ENCODE results near the gene FXYD2. TPM values are rescaled to one million over a fixed set of nuclear protein-coding genes. Genes with fewer than 3 reads are reported as not detected.

The FXYD2 gene
- total RNA-seq, 1 experiment from 2014 or later: 0.39 TPM

DNA sequence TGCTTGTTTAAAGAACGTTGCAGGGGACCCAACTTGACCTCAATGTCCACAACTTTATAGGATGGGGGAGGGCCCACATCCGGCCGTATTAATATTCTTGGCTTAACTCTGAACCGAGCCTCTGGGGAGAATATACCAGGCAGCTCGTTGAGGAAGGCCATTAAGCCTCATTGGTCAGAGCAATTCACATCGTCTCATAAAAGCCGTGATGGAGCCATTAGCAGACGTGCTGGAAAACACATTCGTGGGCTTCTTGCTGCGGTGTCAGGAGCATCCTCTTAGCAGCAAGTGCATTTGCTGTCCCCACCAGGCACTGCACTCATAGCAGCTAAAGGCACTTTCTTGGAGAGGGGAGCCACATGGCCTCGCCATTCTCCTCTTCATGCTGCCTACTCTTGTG lies 42.4 kb downstream of the FXYD2 start:
- H3K36me3 ChIP-seq (ENCODE audit: control insufficient read depth, insufficient read depth, low read length): no peaks in the 10 kb centered on the region
- H3K4me1 ChIP-seq (ENCODE audit: control insufficient read depth, insufficient read depth, low read length): 0 out of 2 replicates have a peak, but pooled peaks cover 4% of the 10 kb centered on the region
- no peaks in the 10 kb centered on the region for H3K9me3 ChIP-seq (ENCODE audit: control insufficient read depth, insufficient read depth, low read depth, low read length)
- DNase-seq (ENCODE audit: low read depth, low spot score) (no peak), ATAC-seq (no peak)
- TF ChIP-seq SIN3A (IDR thresholded peaks at IDR 0.05; ENCODE audit: borderline replicate concordance, insufficient read depth, low read depth, low read length): no peak
- no peak for TF ChIP-seq POLR2AphosphoS5 (IDR thresholded peaks at IDR 0.05; ENCODE audit: low read depth, low read length)
- TF ChIP-seq TCF7L2 (IDR thresholded peaks at IDR 0.05; ENCODE audit: low read depth, low read length): no peak
- TF ChIP-seq REST (IDR thresholded peaks at IDR 0.05; ENCODE audit: insufficient read depth in 1 of 2, low read depth in 2 of 2, low read length in 1 of 2): no peak
- TF ChIP-seq CTCF (IDR thresholded peaks at IDR 0.05): no peak
- BruUV-seq (replicated peaks): no TSS peak
- intact Hi-C loops (cut with micrococcal nuclease; ENCODE audit: unreplicated experiment) (no loop called here), in situ Hi-C loops (cut with HindIII; ENCODE audit: low pct_unique_long_range_greater_than_20kb, low sequenced_read_pairs) (no loop called here)
- no peak overlapping the region for H3K4me3 ChIP-seq (ENCODE audit: low read depth in 2 of 2, low read length in 2 of 2)
- ChIA-PET CTCF (no interaction called here), POLR2A (interaction anchor here (0.6 kb wide), 1 partner anchor 753 kb away, joined by 3 read pairs; no protein-coding TSS in a partner anchor)
- peaks cover 34% of the 10 kb centered on the region for H3K27me3 ChIP-seq (ENCODE audit: control insufficient read depth, insufficient read depth, low read length)
- H3K27ac ChIP-seq (ENCODE audit: low read length): no peak overlapping the region

- no peak for DNase-seq (ENCODE audit: low read depth, low spot score)
- no peaks in the 10 kb centered on the region for H3K9me3 ChIP-seq (ENCODE audit: control insufficient read depth, insufficient read depth, low read depth, low read length)
- CTCF ChIA-PET: no interaction called here
- intact Hi-C loops (cut with micrococcal nuclease; ENCODE audit: unreplicated experiment) (no loop called here), in situ Hi-C loops (cut with HindIII; ENCODE audit: low pct_unique_long_range_greater_than_20kb, low sequenced_read_pairs) (no loop called here)
- no peak overlapping the region for H3K4me3 ChIP-seq (ENCODE audit: low read depth in 2 of 2, low read length in 2 of 2)
- BruUV-seq (replicated peaks): no TSS peak
- no peak overlapping the region for H3K27ac ChIP-seq (ENCODE audit: low read length)
- H3K4me1 ChIP-seq (ENCODE audit: control insufficient read depth, insufficient read depth, low read length): 0 out of 2 replicates have a peak, but pooled peaks cover under 1% of the 10 kb centered on the region
- no peak for TF ChIP-seq REST (IDR thresholded peaks at IDR 0.05; ENCODE audit: insufficient read depth in 1 of 2, low read depth in 2 of 2, low read length in 1 of 2)
- no peak for TF ChIP-seq CTCF (IDR thresholded peaks at IDR 0.05)
- TF ChIP-seq TCF7L2 (IDR thresholded peaks at IDR 0.05; ENCODE audit: low read depth, low read length): no peak
- TF ChIP-seq POLR2AphosphoS5 (IDR thresholded peaks at IDR 0.05; ENCODE audit: low read depth, low read length): no peak
- no peak for TF ChIP-seq SIN3A (IDR thresholded peaks at IDR 0.05; ENCODE audit: borderline replicate concordance, insufficient read depth, low read depth, low read length)
- POLR2A ChIA-PET: no interaction called here
- ATAC-seq: no peak
- H3K27me3 ChIP-seq (ENCODE audit: control insufficient read depth, insufficient read depth, low read length): peaks cover 36% of the 10 kb centered on the region
- no peaks in the 10 kb centered on the region for H3K36me3 ChIP-seq (ENCODE audit: control insufficient read depth, insufficient read depth, low read length)
Observed at GRCh38 chr11:117781627-117782026, 42.9 kb downstream of the FXYD2 start.
